Upper lobe of left lung (tissue), 6 donors: ENCODE data around the gene TAC4. TPM values are rescaled to one million over a fixed set of nuclear protein-coding genes. Genes with fewer than 3 reads are reported as not detected.
A peak's percentile ranks its signal among the peaks of the same experiment; 100 is the strongest.

Source experiments
- ATAC-seq, 2 donors: fragments of 200-7000 bp; cut with Tn5 transposase; one replicate each; pipeline ENCODE4 v1.9.1; 2022; ENCODE audit warnings: mild to moderate bottlenecking in 2 of 2, moderate library complexity in 2 of 2; ENCODE audit not compliant: low FRiP score in 2 of 2
- DNase-seq, 2 donors: peaks; one replicate each; pipeline ENCODE4 v3.0.0-alpha.2; 2019 to 2020
- H3K27ac ChIP-seq, 4 donors: fragments of 200-600 bp; sonication (generic); one replicate each; pipeline ENCODE4 v1.5.1; 2016 to 2019
- H3K27me3 ChIP-seq, 4 donors: fragments of 200-600 bp; sonication (generic); one replicate each; pipeline ENCODE4 v1.5.1; 2017 to 2019
- H3K36me3 ChIP-seq, 4 donors: fragments of 200-600 bp; sonication (generic); one replicate each; pipeline ENCODE4 v1.5.1; 2016 to 2019
- H3K4me1 ChIP-seq, 4 donors: fragments of 200-600 bp; sonication (generic); one replicate each; pipeline ENCODE4 v1.5.1; 2018 to 2019
- H3K4me3 ChIP-seq, 4 donors: fragments of 200-600 bp; sonication (generic); one replicate each; pipeline ENCODE4 v1.5.1; 2017 to 2019; ENCODE audit warnings: mild to moderate bottlenecking in 2 of 4, moderate library complexity in 1 of 4
- H3K9me3 ChIP-seq, 4 donors: fragments of 200-600 bp; sonication (generic); one replicate each; pipeline ENCODE4 v1.5.1; 2018 to 2019
- CTCF ChIP-seq, 6 experiments: fragments of 450-650 bp in 4 of 6; fragments of 200-600 bp in 2 of 6; sonication (generic) in 2 of 6; IDR thresholded peaks; one replicate each; pipeline ENCODE4 v1.5.1; 2016 to 2019; ENCODE audit warnings: antibody characterized with exemption in 6 of 6
- EP300 ChIP-seq, 4 donors: sonication (generic); formaldehyde crosslinking; IDR thresholded peaks; one replicate each; pipeline ENCODE4 v1.5.1; 2017; ENCODE audit warnings: antibody characterized with exemption in 4 of 4, control low read depth in 2 of 4
- POLR2A ChIP-seq, 4 donors: fragments of 450-650 bp; IDR thresholded peaks; one replicate each; pipeline ENCODE4 v1.5.1; 2016 to 2017; ENCODE audit warnings: antibody characterized with exemption in 4 of 4, mild to moderate bottlenecking in 2 of 4
- POLR2AphosphoS5 ChIP-seq, 2 donors: sonication (generic); formaldehyde crosslinking; IDR thresholded peaks; one replicate each; pipeline ENCODE4 v1.5.1; 2017; ENCODE audit warnings: antibody characterized with exemption in 2 of 2
- WGBS, 2 donors: methylation state at CpG; one replicate each; pipeline ENCODE4 v1.1.5; 2017 to 2018; 5-methylcytosine and 5-hydroxymethylcytosine counted together
- total RNA-seq, 6 donors: library from RNA; depleted of rRNA in 4 of 6; stranded (reverse); fragments of >200 nt in 4 of 6; gene quantifications; one replicate each; pipeline versions ENCODE4 v1.1.0 to v1.2.1, GENCODE V29; 2016 to 2021
- donor health status: DM: no; HTN: no; CAD: no; lungs with moderate emphysema.
- donor health status: DM: no; HTN: yes; CAD: no; lungs with severe emphysema.

TAC4 gene
- total RNA-seq, 6 donors from 2014 or later, result not detected

DNA sequence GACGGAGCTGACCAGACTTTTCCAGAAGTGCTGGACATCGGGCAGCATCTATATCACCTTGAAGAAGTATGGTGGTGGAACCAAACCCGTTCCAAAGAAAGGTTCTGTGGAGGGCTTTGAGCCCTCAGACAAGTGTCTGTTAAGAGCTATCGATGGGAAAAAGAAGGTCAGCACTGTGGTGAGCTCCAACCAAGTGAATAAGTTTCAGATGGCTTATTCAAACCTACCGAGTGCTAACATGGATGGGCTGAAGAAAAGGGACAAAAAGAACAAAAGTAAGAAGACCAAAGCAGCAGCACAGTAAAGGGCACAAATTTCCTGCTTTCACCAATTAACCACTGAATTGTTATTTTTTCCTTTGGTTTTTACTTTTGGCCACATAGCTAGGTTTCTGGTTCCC is 52.5 kb downstream of the TAC4 start:
- 84 to 87% methylated on average over 5 of the region's 5 CpGs for WGBS, 2 donors
- Histone ChIP-seq H3K9me3 (no peaks in the 10 kb centered on the region), H3K4me3 (no peak overlapping the region), H3K4me1 (peaks cover 10 to 37% (median 15%) of the 10 kb centered on the region in 4 donors), H3K27ac (no peak overlapping the region), H3K36me3 (peaks cover 30 to 87% (median 67%) of the 10 kb centered on the region in 4 donors), H3K27me3 (no peaks in the 10 kb centered on the region)
- DNase-seq (no peak), ATAC-seq (no peak)
- no peak for TF ChIP-seq CTCF (IDR thresholded peaks at IDR 0.05)
- no peak for TF ChIP-seq POLR2A (IDR thresholded peaks at IDR 0.05)
- TF ChIP-seq EP300 (IDR thresholded peaks at IDR 0.05), result no peak
- no peak for TF ChIP-seq POLR2AphosphoS5 (IDR thresholded peaks at IDR 0.05)

DNA sequence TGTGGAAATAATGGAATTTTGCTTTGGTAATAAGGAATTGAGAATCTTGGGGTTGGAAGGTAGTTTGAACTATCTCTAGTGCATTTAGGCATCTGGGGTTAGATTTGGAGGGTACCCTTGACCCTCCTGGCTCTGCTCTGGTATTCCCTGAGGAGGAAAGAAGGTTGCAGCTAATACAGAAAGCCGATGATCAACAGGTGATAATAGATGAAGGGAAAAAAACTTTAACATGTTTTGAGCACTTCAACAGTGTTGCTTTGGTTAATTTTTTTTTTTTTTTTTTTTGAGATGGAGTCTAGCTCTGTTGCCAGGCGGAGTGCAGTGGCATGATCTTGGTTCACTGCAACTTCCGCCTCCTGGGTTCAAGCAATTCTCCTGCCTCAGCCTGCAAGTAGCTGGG is 54.6 kb downstream of the TAC4 start:
- TF ChIP-seq POLR2A (IDR thresholded peaks at IDR 0.05) (no peak), POLR2AphosphoS5 (IDR thresholded peaks at IDR 0.05) (no peak), CTCF (IDR thresholded peaks at IDR 0.05) (no peak), EP300 (IDR thresholded peaks at IDR 0.05) (no peak)
- peaks cover 21 to 49% (median 26%) of the 10 kb centered on the region in 4 donors for H3K4me1 ChIP-seq
- H3K36me3 ChIP-seq, result peaks cover 18 to 69% (median 49%) of the 10 kb centered on the region in 4 donors
- no peaks in the 10 kb centered on the region for H3K27me3 ChIP-seq
- DNase-seq, result no peak
- WGBS, 2 donors, result 88 to 95% methylated on average over 3 of the region's 3 CpGs
- H3K9me3 ChIP-seq, result no peaks in the 10 kb centered on the region
- no peak for ATAC-seq
- no peak overlapping the region for H3K27ac ChIP-seq
- H3K4me3 ChIP-seq, result no peak overlapping the region

DNA sequence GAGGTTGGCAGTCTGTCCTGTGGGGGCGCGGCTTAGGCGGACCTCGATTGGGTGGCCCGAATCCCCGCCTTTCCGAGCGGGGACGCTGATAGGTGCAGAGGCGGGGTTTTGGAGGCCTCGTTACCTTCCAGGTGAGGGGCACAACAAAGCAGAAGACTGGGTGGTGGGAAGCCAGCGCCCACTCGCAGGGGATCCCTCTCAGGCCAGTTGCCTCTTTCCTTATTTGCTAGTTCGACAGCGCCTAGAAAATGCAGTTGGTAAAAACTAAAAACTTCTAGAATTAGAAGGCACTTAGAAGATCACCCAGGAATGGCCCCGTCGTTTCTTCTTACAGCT is 58.7 kb downstream of the TAC4 start:
- TF ChIP-seq POLR2AphosphoS5 (IDR thresholded peaks at IDR 0.05), result no peak
- no peak for TF ChIP-seq EP300 (IDR thresholded peaks at IDR 0.05)
- no peak for TF ChIP-seq POLR2A (IDR thresholded peaks at IDR 0.05)
- no peak for TF ChIP-seq CTCF (IDR thresholded peaks at IDR 0.05)
- H3K9me3 ChIP-seq, result no peaks in the 10 kb centered on the region
- peak overlapping the region in 3 of 4 donors; percentile 82 to 97 (median 87) for H3K4me3 ChIP-seq
- H3K4me1 ChIP-seq, result peaks cover 24 to 53% (median 32%) of the 10 kb centered on the region in 4 donors
- no peaks in the 10 kb centered on the region for H3K27me3 ChIP-seq
- WGBS, 2 donors, result 4 to 13% methylated on average over 12 to 17 of the region's 17 CpGs
- DNase-seq, result no peak
- ATAC-seq, result no peak
- H3K27ac ChIP-seq, result peak overlapping the region; percentile 99 to 100 (median 100)
- H3K36me3 ChIP-seq, result peaks cover 7 to 31% (median 21%) of the 10 kb centered on the region in 4 donors

DNA sequence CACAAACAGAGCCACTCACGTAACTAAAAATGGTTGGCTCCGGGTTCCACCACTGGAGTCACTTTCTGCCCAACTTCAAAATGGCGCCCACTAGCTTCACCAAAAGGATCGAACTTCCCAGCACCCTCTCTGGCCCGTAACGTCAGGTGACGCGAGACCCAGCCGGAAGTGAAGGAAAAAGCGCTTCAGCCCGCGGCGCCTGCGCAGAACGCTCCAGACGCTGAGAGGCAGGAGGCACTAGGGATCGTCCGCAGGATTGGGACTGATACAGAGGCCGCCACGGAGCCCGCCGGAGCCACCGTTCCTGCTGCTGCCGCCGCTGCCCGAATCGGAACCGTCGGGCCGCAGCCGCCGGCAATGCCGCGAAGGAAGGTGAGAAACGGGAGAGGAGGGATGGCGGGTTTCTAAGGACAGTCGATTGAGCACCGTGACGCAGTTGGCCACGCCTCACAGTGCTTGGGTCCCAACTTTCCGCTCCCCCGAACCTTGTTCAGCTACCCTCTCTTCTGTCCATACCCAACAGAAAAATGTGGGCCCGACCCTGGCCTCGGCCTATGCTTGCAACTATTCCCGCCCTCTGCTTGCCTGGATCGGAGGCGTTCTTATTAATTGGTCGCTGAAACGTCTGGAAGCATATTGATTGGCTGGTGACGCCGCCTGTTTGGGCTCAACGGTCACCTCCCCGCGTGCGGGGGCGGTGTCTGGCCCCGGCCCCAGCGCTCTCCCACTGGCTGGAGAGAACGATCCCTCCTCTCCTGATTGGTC is 59.2 kb downstream of the TAC4 start, which contains the start of gene KAT7:
Gene KAT7, plus strand, starts transcription at position 204 of the 765 bp plus-strand sequence. Its CDS starts 154 bp downstream, at position 358.
- Histone ChIP-seq H3K27ac (peak within 1 kb of the TSS; percentile 99 to 100 (median 100)), H3K27me3 (no peaks in the 10 kb centered on the region), H3K9me3 (no peaks in the 10 kb centered on the region), H3K4me3 (peak within 1 kb of the TSS; percentile 82 to 97 (median 92)), H3K36me3 (peaks cover 7 to 25% (median 17%) of the 10 kb centered on the region in 4 donors), H3K4me1 (peaks cover 24 to 47% (median 32%) of the 10 kb centered on the region in 4 donors)
- WGBS, 2 donors, result 0 to 2% methylated on average over 3 to 59 of the region's 59 CpGs
- peak; percentile 99 for DNase-seq
- peak; percentile 98 to 99 for ATAC-seq
- peak in 1 of 4 donors; percentile 18 for TF ChIP-seq EP300 (IDR thresholded peaks at IDR 0.05)
- TF ChIP-seq CTCF (IDR thresholded peaks at IDR 0.05), result peak in 4 of 6 experiments; percentile 14 to 38 (median 30)
- TF ChIP-seq POLR2A (IDR thresholded peaks at IDR 0.05), result peak; percentile 70 to 97 (median 92)
- TF ChIP-seq POLR2AphosphoS5 (IDR thresholded peaks at IDR 0.05), result peak; percentile 94 to 96

Other genes starting within 250 kb of the TAC4 start
- 10 to 100 TPM; 56.6 to 99.2 (median 80.4) TPM for gene SPOP, start 170.0 kb downstream of the TAC4 start, total RNA-seq
- 10 to 100 TPM; 16.2 to 57.4 (median 42.2) TPM for gene SLC35B1, start 140.1 kb downstream of the TAC4 start, total RNA-seq
- gene FAM117A, start 83.9 kb downstream of the TAC4 start, total RNA-seq, result 10 to 100 TPM; 15.1 to 22.0 (median 18.2) TPM
- gene KAT7, start 59.4 kb downstream of the TAC4 start, total RNA-seq, result 10 to 100 TPM; 30.1 to 57.4 (median 49.8) TPM
- 10 to 100 TPM in 1 of 6 donors, 1 to 10 TPM in 4, under 1 TPM in 1; 0.61 to 12.7 (median 2.5) TPM for gene DLX4, start 121.1 kb upstream of the TAC4 start, total RNA-seq
- gene DLX3, start 147.2 kb upstream of the TAC4 start, total RNA-seq, result under 1 TPM in 4 of 6 donors, not detected in 2; 0.20 to 0.91 (median 0.54) TPM
- gene ITGA3, start 208.0 kb upstream of the TAC4 start, total RNA-seq, result 100 to 1,000 TPM; 193 to 469 (median 350) TPM
- gene PDK2, start 247.3 kb upstream of the TAC4 start, total RNA-seq, result 10 to 100 TPM; 15.7 to 80.7 (median 34.9) TPM